GM12878 (cell line): Measurements from ENCODE around the gene PRKN. TPM values are rescaled to one million over a fixed set of nuclear protein-coding genes. Genes with fewer than 3 reads are reported as not detected.

ENCODE experiments used
- ATAC-seq: fragments of 200-7000 bp; cut with Tn5 transposase; 3 replicates; pipeline ENCODE4 v1.9.1; 2020; ENCODE audit warnings: mild to moderate bottlenecking, moderate library complexity
- BruUV-seq: library from RNA; stranded (reverse); fragments of 400-500 nt; replicated peaks from 2 replicates; lab custom pipeline; 2021; lab: Mats Ljungman, UMichigan
- CTCF ChIA-PET: fragments of 300-600 bp; sonication (Branson Sonifier 250); formaldehyde crosslinking; extraction: SDS; loops from one replicate; lab custom pipeline; 2021; ENCODE audit warnings: inconsistent platforms; lab: Yijun Ruan, JAX
- POLR2A ChIA-PET: fragments of 350-600 bp; formaldehyde crosslinking; extraction: SDS; loops from one replicate; lab custom pipeline; 2021; ENCODE audit warnings: inconsistent platforms; lab: Charles Lee
- RAD21 ChIA-PET: fragments of 300-600 bp; sonication (Branson Sonifier 250); formaldehyde crosslinking; loops from one replicate; lab custom pipeline; 2023; ENCODE audit warnings: antibody characterized with exemption; ENCODE audit not compliant: unreplicated experiment; lab: Charles Lee
- SMC1A ChIA-PET: fragments of 300-600 bp; sonication (Branson Sonifier 250); formaldehyde crosslinking; loops from one replicate; lab custom pipeline; 2023; ENCODE audit not compliant: unreplicated experiment, uncharacterized antibody; lab: Charles Lee
- DNase-seq: peaks from one replicate; pipeline ENCODE4 v3.0.0-alpha.2; 2011; ENCODE audit warnings: low read depth, low spot score
- FAIRE-seq: peaks from 3 replicates; lab custom pipeline; 2011; peaks lifted over from hg19 to GRCh38; lab: Jason Lieb, UNC
- H2AFZ ChIP-seq: 2 replicates; pipeline ENCODE4 v1.6.0; 2011; ENCODE audit warnings: low read depth, low read length, control low read depth; ENCODE audit not compliant: control insufficient read depth
- H3K27ac ChIP-seq: 2 replicates; pipeline ENCODE4 v1.5.1; 2011; ENCODE audit warnings: control low read depth; ENCODE audit not compliant: control insufficient read depth, insufficient read depth
- H3K27me3 ChIP-seq, 2 experiments: replicated peaks in 1 of 2; 2 replicates each; pipeline versions ENCODE4 v1.6.0 to v1.6.1; 2011; ENCODE audit warnings: low read length in 1 of 2; ENCODE audit not compliant: control insufficient read depth in 2 of 2, insufficient read depth in 2 of 2
- H3K36me3 ChIP-seq, 2 experiments: 2 replicates each; pipeline ENCODE4 v1.5.1; 2011; ENCODE audit warnings: low read length in 1 of 2; ENCODE audit not compliant: control insufficient read depth in 2 of 2, insufficient read depth in 2 of 2
- H3K4me1 ChIP-seq: 2 replicates; pipeline ENCODE4 v1.6.1; 2011; ENCODE audit warnings: mild to moderate bottlenecking, low read length, moderate library complexity, mixed read lengths; ENCODE audit not compliant: control insufficient read depth, insufficient read depth
- H3K4me2 ChIP-seq: 2 replicates; pipeline ENCODE4 v1.6.0; 2011; ENCODE audit warnings: control low read depth; ENCODE audit not compliant: control insufficient read depth, insufficient read depth
- H3K4me3 ChIP-seq: fragments of 200-600 bp; sonication (generic); 2 replicates; pipeline ENCODE4 v1.5.1; 2016
- H3K79me2 ChIP-seq: 2 replicates; pipeline ENCODE4 v1.6.0; 2011; ENCODE audit warnings: low read length; ENCODE audit not compliant: control insufficient read depth, insufficient read depth
- H3K9ac ChIP-seq: 2 replicates; pipeline ENCODE4 v1.8.0; 2011; ENCODE audit warnings: low read length, control low read depth, mixed read lengths; ENCODE audit not compliant: control insufficient read depth, insufficient read depth
- H3K9me3 ChIP-seq: replicated peaks from 3 replicates; pipeline ENCODE4 v1.5.1; 2011; ENCODE audit warnings: mild to moderate bottlenecking, low read length; ENCODE audit not compliant: control insufficient read depth, insufficient read depth
- H4K20me1 ChIP-seq: 2 replicates; pipeline ENCODE4 v1.6.0; 2011; ENCODE audit not compliant: control insufficient read depth, insufficient read depth
- CBFB ChIP-seq: IDR thresholded peaks from 2 replicates; pipeline ENCODE4 v1.6.1; 2016; ENCODE audit warnings: antibody characterized with exemption, low read depth
- EGR1 ChIP-seq, 2 experiments: IDR thresholded peaks; 1 replicate in 1 of 2; 2 replicates in 1 of 2; pipeline ENCODE4 v1.6.1; 2011 to 2012; ENCODE audit warnings: low read depth in 2 of 2, low read length in 2 of 2, borderline replicate concordance in 1 of 2, mild to moderate bottlenecking in 1 of 2, moderate library complexity in 1 of 2
- FOXK2 ChIP-seq: fragments of 450-650 bp; IDR thresholded peaks from 2 replicates; pipeline ENCODE4 v1.6.1; 2017; ENCODE audit warnings: mild to moderate bottlenecking, moderate library complexity
- HCFC1 ChIP-seq: fragments of 150-350 bp; IDR thresholded peaks from 2 replicates; pipeline ENCODE4 v1.6.1; 2014; ENCODE audit warnings: low read length
- IKZF1 ChIP-seq: fragments of 450-650 bp; conservative IDR thresholded peaks from 2 replicates; pipeline ENCODE4 v1.6.1; 2017; ENCODE audit warnings: antibody characterized with exemption, mild to moderate bottlenecking
- IRF4 ChIP-seq: IDR thresholded peaks from 2 replicates; pipeline ENCODE4 v1.6.1; 2011; ENCODE audit warnings: low read depth, low read length
- JUND ChIP-seq: IDR thresholded peaks from 2 replicates; pipeline ENCODE4 v1.6.1; 2012; ENCODE audit warnings: low read depth, mild to moderate bottlenecking, low read length, improper control_type of control experiment, moderate library complexity
- KAT2A ChIP-seq: conservative IDR thresholded peaks from 2 replicates; pipeline ENCODE4 v1.6.1; 2011; ENCODE audit warnings: low read depth, low read length; ENCODE audit not compliant: control insufficient read depth
- KLF5 ChIP-seq: fragments of 450-650 bp; IDR thresholded peaks from 2 replicates; pipeline ENCODE4 v1.6.1; 2014; ENCODE audit warnings: mild to moderate bottlenecking; ENCODE audit not compliant: partially characterized antibody
- NFYB ChIP-seq: IDR thresholded peaks from 2 replicates; pipeline ENCODE4 v1.6.1; 2011; ENCODE audit warnings: low read depth, mild to moderate bottlenecking, low read length, improper control_type of control experiment, moderate library complexity; ENCODE audit not compliant: insufficient read depth
- NRF1 ChIP-seq: conservative IDR thresholded peaks from 2 replicates; pipeline ENCODE4 v1.6.1; 2011; ENCODE audit warnings: mild to moderate bottlenecking, low read depth, low read length, improper control_type of control experiment
- PML ChIP-seq: IDR thresholded peaks from 2 replicates; pipeline ENCODE4 v1.6.1; 2012; ENCODE audit warnings: low read length, inconsistent platforms
- POLR2AphosphoS2 ChIP-seq: IDR thresholded peaks from 2 replicates; pipeline ENCODE4 v1.6.1; 2011; ENCODE audit warnings: low read depth, mild to moderate bottlenecking, low read length, improper control_type of control experiment, moderate library complexity
- POLR2AphosphoS5 ChIP-seq: IDR thresholded peaks from 2 replicates; pipeline ENCODE4 v1.6.1; 2011; ENCODE audit warnings: mild to moderate bottlenecking, low read length, inconsistent platforms
- RAD21 ChIP-seq: IDR thresholded peaks from 2 replicates; pipeline ENCODE4 v1.6.1; 2011; ENCODE audit warnings: mild to moderate bottlenecking, low read depth, low read length, moderate library complexity; ENCODE audit not compliant: insufficient read depth
- SRF ChIP-seq, 2 experiments: IDR thresholded peaks; 2 replicates each; pipeline ENCODE4 v1.6.1; 2011; ENCODE audit warnings: low read depth in 2 of 2, low read length in 2 of 2, mild to moderate bottlenecking in 1 of 2, moderate library complexity in 1 of 2
- ZBTB11 ChIP-seq: fragments of 450-650 bp; formaldehyde crosslinking; IDR thresholded peaks from 2 replicates; pipeline ENCODE4 v1.5.0; 2022; ENCODE audit warnings: mild to moderate bottlenecking, missing genetic modification characterization
- ZNF622 ChIP-seq: fragments of 450-650 bp; IDR thresholded peaks from 2 replicates; pipeline ENCODE4 v1.6.1; 2017; ENCODE audit warnings: mild to moderate bottlenecking, inconsistent platforms
- WGBS: methylation state at CpG from one replicate; pipeline ENCODE4 v1.1.6; 2016; ENCODE audit warnings: low lambda C conversion rate; ENCODE audit not compliant: insufficient replicate concordance, insufficient coverage; ENCODE audit errors: missing lambda C conversion rate; 5-methylcytosine and 5-hydroxymethylcytosine counted together
- in situ Hi-C: fragments of 300-500 bp; cut with MboI; formaldehyde crosslinking; loops from 9 replicates; pipeline ENCODE4 v1.14.3; 2018; ENCODE audit warnings: mixed read lengths
- intact Hi-C: fragments of 100-400 bp; cut with micrococcal nuclease; formaldehyde crosslinking; loops from one replicate; pipeline ENCODE4 v1.14.2; 2022; ENCODE audit not compliant: unreplicated experiment
- polyA plus RNA-seq, 11 experiments: library from polyadenylated mRNA; depleted of rRNA in 4 of 11; unstranded in 6 of 11; stranded (reverse) in 5 of 11; fragments of >200 nt; fragmentation: Nextera tagmentation in 4 of 11; fragmentation: Illumina TruSeq in 1 of 11; extraction: Ambion mirVana in 4 of 11; extraction: Trizol in 1 of 11; gene quantifications; 1 replicate in 1 of 11; 2 replicates in 10 of 11; pipeline versions ENCODE4 v1.2.1 to v1.2.3, GENCODE V29; 2011 to 2016; ENCODE audit warnings: inconsistent platforms in 2 of 11, missing spikeins in 2 of 11, low read depth in 1 of 11
- total RNA-seq, 4 experiments: library from RNA; depleted of rRNA in 3 of 4; stranded (reverse); fragments of >200 nt in 3 of 4; fragmentation: Illumina TruSeq in 1 of 4; extraction: Trizol in 1 of 4; gene quantifications; 2 replicates each; pipeline versions ENCODE4 v1.2.1 to v1.2.3, GENCODE V29; 2013 to 2021

The PRKN gene
- total and polyA plus RNA-seq, 10 of the 15 experiments (the other 5 are each of a cell fraction or from before 2014, with no cell fraction given): 0.06 to 0.09 TPM; not detected in 8

GRCh38 chr6:161453558-161453957 is 1274.0 kb downstream of the PRKN start:
- Histone ChIP-seq H3K27me3 (0 out of 4 replicates have a peak, but pooled peaks cover 0 to 3% of the 10 kb centered on the region in 2 experiments), H3K4me3 (no peak overlapping the region), H3K9me3 (no peaks in the 10 kb centered on the region), H2AFZ (no peak overlapping the region), H3K79me2 (no peaks in the 10 kb centered on the region), H3K9ac (no peak overlapping the region), H4K20me1 (no peaks in the 10 kb centered on the region), H3K27ac (no peak overlapping the region), H3K36me3 (no peaks in the 10 kb centered on the region), H3K4me2 (no peak overlapping the region), H3K4me1 (no peaks in the 10 kb centered on the region)
- in situ Hi-C loops (no loop called here), intact Hi-C loops (no loop called here)
- ChIA-PET SMC1A (no interaction called here), POLR2A (no interaction called here), CTCF (no interaction called here), RAD21 (no interaction called here)
- FAIRE-seq (no peak), ATAC-seq (no peak), DNase-seq (no peak)
- TF ChIP-seq RAD21 (no peak), JUND (no peak), FOXK2 (no peak), EGR1 (IDR thresholded peaks at IDR 0.05; ENCODE audit: borderline replicate concordance in 1 of 2, low read depth in 2 of 2, low read length in 2 of 2) (no peak), POLR2AphosphoS5 (no peak), CBFB (no peak)
- 8% methylated on average over 4 of the region's 4 CpGs for WGBS
- BruUV-seq: no TSS peak

- CTCF ChIA-PET: no interaction called here
- TF ChIP-seq KLF5: no peak
- no peak for TF ChIP-seq ZNF622
- no peak for TF ChIP-seq HCFC1
- no peak for TF ChIP-seq IKZF1
- TF ChIP-seq SRF (IDR thresholded peaks at IDR 0.05; ENCODE audit: low read depth in 2 of 2, low read length in 2 of 2): no peak
- TF ChIP-seq ZBTB11 (CRISPR knock-in tag): no peak
- no peak for TF ChIP-seq NFYB
- TF ChIP-seq IRF4: no peak
- no peak for TF ChIP-seq PML
- no peak for TF ChIP-seq NRF1
- TF ChIP-seq KAT2A: no peak
- TF ChIP-seq POLR2AphosphoS2: no peak
These were observed 1275.3 kb downstream of the PRKN start for GRCh38 chr6:161452241-161452640.

More at GRCh38 chr6:161452241-161452640, 1275.3 kb downstream of the PRKN start:
- no TSS peak for BruUV-seq
- intact Hi-C loops (no loop called here), in situ Hi-C loops (no loop called here)
- WGBS: 31% methylated on average over 3 of the region's 3 CpGs
- POLR2A ChIA-PET: no interaction called here
- no peak for FAIRE-seq
- no peak overlapping the region for H2AFZ ChIP-seq
- RAD21 ChIA-PET: no interaction called here
- H3K4me3 ChIP-seq: no peak overlapping the region
- H3K79me2 ChIP-seq: no peaks in the 10 kb centered on the region
- no peak overlapping the region for H3K4me2 ChIP-seq
- no peak for DNase-seq
- H3K36me3 ChIP-seq: no peaks in the 10 kb centered on the region
- no peaks in the 10 kb centered on the region for H4K20me1 ChIP-seq
- no peak overlapping the region for H3K9ac ChIP-seq
- no peaks in the 10 kb centered on the region for H3K9me3 ChIP-seq
- H3K27me3 ChIP-seq: 0 out of 4 replicates have a peak, but pooled peaks cover 0 to 3% of the 10 kb centered on the region in 2 experiments
- SMC1A ChIA-PET: no interaction called here
- H3K27ac ChIP-seq: no peak overlapping the region
- ATAC-seq: no peak
- no peaks in the 10 kb centered on the region for H3K4me1 ChIP-seq
